Left forelimb (tissue), 1 donor: ENCODE measurements around the gene HMGXB4.

Experiments
- DNase-seq: peaks from one replicate; pipeline ENCODE4 v3.0.0-alpha.2; 2018; ENCODE audit warnings: low spot score

Gene HMGXB4

DNA sequence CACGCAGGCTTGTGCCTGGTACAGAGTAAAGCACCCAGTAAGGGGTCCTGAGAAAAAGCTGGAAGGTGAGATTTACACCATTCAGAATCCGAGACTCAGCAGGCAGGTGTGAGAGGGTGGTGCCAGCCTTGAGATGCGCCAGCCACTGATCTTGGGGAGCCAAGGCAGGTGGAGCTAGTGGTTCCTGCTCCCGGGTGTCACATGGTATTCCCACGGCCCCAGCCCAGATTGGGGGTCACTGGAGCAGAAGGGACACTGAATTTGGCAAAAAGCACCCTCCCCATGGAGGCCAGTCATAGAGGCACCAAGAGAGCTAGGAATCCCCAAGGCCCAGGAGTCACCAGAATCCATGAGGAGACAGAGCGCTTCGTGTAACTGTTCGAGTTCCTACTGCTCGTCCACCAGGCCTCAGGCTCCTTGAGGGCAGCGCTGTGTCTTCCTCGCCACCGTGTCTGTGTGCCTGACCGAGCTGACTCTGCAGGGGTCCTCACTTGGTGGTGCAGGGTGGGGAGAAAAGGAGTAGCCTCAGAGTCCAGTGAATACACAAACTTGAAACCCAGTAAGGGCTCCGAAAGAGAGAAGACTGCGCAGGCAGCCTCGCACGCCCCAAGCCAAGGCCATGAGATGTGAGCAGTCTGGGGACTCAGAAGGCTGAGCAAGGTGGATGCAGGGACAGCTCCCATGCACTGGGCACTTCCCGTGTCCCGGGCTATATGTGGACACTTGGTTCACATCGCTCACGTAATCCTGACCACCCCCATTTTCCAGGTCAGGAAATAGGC, 70.6 kb downstream of the HMGXB4 start:
- DNase-seq, result no peak

DNA sequence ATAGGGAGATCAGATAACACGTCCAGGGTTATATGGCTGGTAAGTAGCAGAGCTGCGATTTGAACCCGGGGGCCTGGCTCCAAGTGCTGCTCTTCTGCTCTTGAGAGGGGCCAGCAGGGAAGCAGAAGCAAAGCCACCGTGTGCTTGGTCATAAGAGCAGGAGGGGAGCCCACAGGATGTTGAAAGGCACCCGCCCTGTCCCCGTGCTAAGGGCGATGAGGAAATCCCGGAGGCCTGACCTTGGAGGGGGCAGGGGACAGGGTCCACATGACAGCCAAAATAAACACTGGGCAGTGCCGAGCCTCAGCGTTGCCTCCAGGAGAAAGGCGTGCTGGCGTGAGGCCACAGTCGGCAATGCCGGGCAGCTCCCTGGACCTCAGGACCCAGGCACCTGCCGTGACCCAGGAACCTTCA, 71.2 kb downstream of the HMGXB4 start:
- no peak for DNase-seq

DNA sequence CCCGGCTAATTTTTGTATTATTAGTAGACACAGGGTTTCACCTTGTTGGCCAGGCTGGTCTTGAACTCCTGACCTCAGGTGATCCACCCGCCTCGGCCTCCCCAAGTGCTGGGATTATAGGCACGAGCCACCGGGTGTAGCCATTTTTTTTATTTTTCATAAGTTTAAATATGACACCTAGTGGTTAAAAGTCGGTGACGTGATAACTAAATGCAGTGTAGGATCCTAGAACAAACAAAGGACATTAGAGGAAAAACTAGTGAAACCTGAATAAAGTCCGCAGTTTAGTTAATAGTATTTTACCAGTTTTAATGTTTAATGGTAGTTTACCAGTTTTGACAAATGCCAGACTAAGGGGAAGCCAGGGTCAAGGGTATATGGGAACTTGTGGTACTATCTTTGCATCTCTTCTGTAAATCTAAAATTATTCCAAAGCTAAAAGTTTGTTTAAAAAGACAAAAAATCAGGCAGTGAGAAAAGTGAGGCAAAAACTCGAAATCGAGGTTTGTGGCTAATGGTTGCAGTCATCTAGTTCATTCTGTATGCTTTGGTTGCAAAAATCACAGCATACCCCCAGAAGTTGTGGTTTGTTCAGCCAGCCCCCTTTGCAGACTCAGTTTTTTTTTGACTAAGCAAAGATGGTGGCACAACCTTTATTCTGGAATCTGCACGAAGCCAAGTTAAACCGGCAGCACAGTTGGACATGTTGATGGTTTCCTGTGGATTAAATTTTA, 72.0 kb downstream of the HMGXB4 start:
- no peak for DNase-seq

GRCh38 chr22:35330258-35330861, 73.1 kb downstream of the HMGXB4 start:
- DNase-seq, result no peak

DNA sequence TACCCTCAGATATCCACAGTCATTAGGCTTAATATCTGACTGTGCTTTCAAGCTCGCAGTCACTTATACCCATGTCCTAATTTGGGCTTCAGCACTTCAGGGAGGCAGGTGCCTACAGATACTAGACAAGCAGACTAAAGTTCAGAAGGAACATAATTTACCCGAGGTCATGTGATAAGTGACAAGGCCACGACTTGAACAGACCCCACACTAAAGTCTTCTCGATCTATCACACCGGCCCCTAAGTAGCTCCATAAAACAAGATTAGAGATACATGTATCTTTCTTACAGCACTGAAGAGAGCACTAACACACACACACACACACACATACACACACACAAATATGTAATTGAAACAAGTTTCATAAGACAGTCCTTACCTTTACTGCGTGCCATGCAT, 75.0 kb downstream of the HMGXB4 start:
- DNase-seq, result no peak

- no peak for DNase-seq
Observed at GRCh38 chr22:35333220-35333619, 75.9 kb downstream of the HMGXB4 start.

DNA sequence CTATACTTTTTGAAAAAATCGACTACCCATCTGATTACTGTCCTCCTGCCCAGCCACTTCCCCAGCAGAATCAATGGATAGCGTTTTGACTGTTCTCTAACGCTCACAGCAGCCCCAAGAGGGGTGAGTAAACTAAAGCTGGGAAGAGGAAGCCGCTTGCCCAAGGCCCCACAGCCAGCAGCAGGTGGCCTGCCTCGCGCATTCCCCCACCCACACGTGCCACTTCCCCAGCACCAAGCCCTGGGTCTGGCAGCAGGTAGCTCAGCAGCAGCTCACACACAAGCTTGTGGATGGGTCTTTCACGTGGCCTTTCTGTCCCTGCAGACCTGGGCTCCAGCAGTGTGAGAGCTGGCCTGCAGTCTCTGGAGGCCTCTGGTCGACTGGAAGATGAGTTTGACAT, 76.7 kb downstream of the HMGXB4 start:
- DNase-seq, result no peak

DNA sequence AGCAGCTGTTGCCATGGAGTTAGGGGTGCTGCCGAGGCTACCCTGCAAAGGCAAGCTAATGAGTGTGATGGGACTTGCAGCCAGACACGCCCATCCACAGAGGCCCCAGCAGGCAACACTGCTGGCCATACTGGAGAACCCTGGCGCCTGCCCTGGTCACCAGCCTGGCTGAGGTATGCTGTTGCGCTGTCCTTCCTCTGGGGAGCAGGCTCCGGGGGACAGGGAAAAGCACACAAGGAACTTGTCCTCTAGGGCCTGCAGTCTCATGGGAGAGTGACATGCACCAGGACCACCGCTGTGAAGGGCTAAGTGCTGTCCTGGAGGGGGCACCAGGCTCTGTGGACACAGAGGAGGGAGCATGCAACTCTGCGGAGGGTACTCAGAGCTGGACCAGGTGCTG, 78.2 kb downstream of the HMGXB4 start:
- DNase-seq, result no peak

DNA sequence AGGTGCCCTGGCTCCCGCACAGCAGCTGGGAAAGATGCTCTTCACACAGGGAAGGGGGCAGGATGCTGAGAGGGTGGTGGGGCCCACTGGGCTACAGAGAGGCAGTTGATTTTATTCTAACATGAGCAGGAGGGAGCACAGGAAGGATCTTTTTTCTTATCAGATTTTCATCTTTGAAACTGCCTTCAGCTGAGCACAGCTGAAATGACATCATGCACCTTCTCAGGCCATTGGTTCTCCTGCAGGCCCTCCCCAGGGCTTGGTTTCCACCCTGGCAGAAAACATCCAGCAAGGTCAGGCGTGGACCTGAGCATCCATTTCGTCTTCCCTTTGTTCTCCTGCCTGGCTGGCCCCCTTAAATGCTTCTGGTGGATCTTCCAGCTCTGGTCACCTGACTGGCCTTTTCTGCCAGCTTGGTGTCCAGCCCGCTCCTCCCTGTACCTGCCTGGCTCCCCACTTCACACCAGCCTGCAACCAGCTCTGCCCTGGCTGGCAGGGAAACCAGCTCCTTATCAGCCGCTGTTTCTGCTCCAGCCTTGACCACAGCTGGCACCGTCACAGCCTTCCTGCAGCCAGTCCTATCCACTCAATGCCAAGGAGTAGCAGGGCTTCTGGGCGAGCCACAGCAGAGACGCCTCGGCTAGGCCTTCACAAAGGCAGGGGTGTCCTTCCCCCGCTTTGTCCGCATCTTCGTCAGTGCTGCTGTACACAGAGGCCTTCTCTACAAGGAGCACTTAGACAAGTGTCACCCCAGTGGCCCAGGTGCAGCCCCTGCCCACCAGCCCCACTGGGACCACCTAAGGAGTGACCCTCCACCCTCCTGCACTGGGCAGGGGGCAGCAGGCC, 78.9 kb downstream of the HMGXB4 start:
- no peak for DNase-seq

DNA sequence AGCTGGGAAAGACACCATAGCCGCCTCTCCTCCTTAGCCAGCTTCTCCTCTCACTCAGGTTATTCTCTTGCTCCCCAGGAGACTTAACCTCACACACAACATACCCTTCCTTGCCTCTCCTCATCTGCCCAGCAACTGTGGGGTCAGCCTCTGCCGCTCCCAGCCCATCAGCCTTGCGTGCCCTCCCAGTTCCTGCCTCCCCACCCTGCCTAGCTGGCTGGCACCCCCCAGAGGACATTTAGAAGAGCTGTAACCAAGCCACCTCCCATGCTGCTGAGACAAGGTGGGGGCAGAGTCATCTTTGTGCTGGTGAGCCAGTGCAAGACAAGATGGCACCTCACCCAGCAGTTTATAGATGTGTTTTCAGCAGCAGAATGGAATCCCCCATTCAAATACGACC, 80.6 kb downstream of the HMGXB4 start:
- no peak for DNase-seq

DNA sequence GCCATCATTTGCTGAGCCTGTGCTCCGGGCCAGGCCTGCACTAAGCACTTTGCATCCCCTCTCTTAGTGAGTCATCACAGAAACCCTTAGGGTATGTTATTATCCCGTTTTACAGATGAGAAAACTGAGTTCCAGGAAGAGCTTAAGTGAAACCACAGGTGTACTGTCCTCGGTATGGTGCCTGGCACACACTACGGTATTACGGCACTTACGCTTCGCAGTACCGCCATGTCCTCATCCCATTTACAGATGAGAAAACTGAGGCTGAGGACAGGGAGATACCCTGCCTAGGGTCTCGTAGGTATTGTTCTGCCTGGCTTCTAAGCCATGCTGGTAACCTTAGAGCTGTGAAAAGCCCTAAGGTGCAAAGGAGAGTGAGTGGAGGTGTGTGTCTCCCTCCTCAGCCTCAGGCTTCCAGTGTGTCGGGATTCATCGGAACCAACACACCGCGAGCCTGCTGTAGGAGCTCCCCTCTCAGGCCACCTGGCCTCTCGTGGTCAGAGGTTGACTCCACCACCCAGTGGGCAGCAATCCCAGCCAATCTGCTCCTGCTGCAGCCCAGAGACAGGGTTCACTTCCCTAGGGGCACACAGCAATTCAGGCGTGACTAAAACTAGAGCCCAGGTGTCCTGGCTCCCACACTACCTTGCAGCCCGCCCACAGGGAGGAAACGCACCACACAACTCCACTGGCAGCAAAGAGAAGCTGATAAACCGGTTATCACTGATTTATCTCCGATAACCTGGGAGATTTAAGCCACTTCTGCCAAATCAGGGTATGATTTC, 84.0 kb downstream of the HMGXB4 start:
- DNase-seq, result no peak

DNA sequence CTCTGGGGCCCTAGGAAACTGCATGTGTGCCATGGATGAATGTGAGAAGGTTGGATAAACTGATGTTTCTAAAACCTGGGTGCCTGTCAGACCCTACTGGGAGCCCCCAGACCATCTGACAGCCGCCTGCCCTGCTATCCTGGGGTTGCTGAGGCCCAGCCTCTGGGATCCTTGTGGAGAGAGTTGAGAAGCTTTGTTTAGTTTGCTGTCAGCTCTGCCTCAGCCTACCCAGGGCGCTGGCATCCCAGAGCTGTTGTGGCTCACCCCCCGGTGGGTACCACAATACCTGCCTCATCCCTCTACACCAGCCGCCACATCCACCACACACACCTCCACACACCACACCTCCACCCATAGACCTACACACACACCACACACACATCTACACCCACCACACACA, 85.1 kb downstream of the HMGXB4 start:
- DNase-seq, result no peak

- no peak for DNase-seq
Observed at GRCh38 chr22:35343664-35344550, 86.6 kb downstream of the HMGXB4 start.

DNA sequence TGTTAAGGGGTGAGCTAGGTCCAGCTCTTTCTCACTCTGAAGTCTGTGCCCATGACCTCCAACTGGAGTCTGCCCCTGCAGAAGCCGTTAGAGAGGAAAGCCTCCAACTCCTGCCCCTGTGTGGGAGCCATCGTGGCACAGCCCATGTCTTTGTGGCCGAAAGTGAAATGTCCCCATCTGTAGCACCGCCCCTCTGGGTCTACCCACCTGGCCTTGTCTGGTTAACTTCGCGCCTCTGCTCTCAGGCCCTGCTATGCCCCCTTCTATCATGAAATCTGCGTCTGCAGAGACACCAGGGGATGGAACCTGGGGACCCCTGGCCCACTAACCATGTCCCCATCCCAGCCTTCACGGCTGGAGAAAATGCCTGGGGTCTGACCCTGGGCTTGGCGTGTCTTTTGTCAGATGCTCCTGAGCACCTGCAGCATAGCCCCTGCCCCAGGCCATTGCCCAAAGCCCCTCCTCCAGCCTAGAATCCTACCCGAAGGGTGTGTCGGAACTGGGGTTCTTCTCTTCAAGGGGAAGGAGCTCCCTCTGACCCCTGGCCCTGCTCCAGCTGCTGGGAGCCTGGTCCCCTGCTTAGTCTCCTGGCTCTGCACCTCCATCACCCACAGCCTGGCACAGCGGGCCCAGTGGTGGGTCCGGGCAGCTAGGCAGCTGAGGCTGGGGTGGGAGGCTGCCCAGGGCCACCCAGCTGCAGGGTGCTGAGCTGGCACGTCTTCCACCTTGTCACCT, 87.8 kb downstream of the HMGXB4 start:
- DNase-seq, result no peak
